ENCODE results near the gene PHLDA1. TPM values are rescaled to one million over a fixed set of nuclear protein-coding genes. Genes with fewer than 3 reads are reported as not detected.

Gene PHLDA1
- total RNA-seq, 1 experiment from 2014 or later = 34.9 TPM

GRCh38 chr12:75982169-75982564, 49.4 kb downstream of the PHLDA1 start:
- ChIA-PET POLR2A (no interaction called here), CTCF (no interaction called here)
- Mint-ChIP-seq H3K9me3 (no peaks in the 10 kb centered on the region), H3K27me3 (ENCODE audit: low read depth) (no peaks in the 10 kb centered on the region), H3K36me3 (no peaks in the 10 kb centered on the region), H3K4me1 (peaks cover 54% of the 10 kb centered on the region), H3K27ac (peak overlapping the region; percentile 34; the same call in 1 of the 2 replicates), H3K4me3 (no peak overlapping the region)
- DNase-seq (ENCODE audit: low spot score) = no peak
- no peak for TF ChIP-seq ZNF219 (CRISPR knock-in tag; IDR thresholded peaks at IDR 0.05; ENCODE audit: borderline replicate concordance)
- TF ChIP-seq, protein P1, sequence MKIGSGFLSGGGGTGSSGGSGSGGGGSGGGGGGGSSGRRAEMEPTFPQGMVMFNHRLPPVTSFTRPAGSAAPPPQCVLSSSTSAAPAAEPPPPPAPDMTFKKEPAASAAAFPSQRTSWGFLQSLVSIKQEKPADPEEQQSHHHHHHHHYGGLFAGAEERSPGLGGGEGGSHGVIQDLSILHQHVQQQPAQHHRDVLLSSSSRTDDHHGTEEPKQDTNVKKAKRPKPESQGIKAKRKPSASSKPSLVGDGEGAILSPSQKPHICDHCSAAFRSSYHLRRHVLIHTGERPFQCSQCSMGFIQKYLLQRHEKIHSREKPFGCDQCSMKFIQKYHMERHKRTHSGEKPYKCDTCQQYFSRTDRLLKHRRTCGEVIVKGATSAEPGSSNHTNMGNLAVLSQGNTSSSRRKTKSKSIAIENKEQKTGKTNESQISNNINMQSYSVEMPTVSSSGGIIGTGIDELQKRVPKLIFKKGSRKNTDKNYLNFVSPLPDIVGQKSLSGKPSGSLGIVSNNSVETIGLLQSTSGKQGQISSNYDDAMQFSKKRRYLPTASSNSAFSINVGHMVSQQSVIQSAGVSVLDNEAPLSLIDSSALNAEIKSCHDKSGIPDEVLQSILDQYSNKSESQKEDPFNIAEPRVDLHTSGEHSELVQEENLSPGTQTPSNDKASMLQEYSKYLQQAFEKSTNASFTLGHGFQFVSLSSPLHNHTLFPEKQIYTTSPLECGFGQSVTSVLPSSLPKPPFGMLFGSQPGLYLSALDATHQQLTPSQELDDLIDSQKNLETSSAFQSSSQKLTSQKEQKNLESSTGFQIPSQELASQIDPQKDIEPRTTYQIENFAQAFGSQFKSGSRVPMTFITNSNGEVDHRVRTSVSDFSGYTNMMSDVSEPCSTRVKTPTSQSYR (CRISPR knock-in tag; IDR thresholded peaks at IDR 0.05) = no peak
- ATAC-seq = no peak

DNA sequence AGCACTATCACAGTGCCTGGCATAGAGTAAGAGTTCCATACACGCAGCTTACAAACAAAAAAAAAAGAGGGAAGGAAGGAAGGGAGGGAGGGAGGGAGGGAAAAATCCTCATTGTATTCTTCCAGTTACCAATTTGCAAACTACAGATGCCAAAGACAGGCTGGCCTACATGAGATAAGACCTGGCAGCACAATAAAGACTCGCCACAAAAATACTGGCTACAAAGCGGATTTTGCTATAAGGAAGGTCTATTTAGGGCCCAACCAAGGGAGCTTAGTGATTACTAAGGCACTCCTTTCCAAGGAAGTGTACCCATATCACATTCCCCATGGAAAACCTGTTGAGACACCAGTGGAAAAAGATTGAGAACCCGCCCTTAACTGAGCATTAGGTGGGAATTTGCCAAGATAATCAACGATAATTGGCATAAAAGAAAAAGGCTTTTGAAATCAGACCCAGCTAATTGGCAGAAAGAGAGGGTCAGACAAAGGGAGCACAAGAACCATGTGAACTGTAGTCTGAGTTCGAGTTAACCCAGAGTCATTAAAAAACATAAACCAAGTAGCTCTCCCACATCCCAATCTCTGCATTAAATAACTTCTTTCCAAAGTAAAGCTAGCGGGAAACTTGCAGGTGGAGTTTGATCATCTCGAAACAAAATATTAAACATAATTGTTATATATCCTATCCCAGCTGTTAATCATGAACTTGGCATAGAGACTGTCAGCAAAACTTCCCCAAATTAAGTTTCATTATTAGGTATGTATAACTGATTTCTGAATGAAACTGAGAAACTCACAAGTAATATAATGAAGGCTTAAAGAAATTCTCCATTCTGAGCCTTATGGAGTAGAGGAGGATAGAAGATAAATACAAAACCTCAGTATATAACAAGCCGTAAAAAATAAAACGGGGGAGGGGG, 50.1 kb downstream of the PHLDA1 start:
- Mint-ChIP-seq H3K4me1 (peaks cover 53% of the 10 kb centered on the region), H3K4me3 (no peak overlapping the region), H3K9me3 (no peaks in the 10 kb centered on the region), H3K36me3 (no peaks in the 10 kb centered on the region), H3K27me3 (ENCODE audit: low read depth) (no peaks in the 10 kb centered on the region), H3K27ac (0 out of 2 replicates have a peak overlapping the region, but pooled peaks have one; percentile 10)
- ATAC-seq (no peak), DNase-seq (ENCODE audit: low spot score) (no peak)
- TF ChIP-seq IRF2 (CRISPR knock-in tag; IDR thresholded peaks at IDR 0.05; ENCODE audit: borderline replicate concordance, low read depth) (no peak), ZNF512 (CRISPR knock-in tag; IDR thresholded peaks at IDR 0.05; ENCODE audit: borderline replicate concordance) (no peak), NR1H2 (CRISPR knock-in tag; IDR thresholded peaks at IDR 0.05) (no peak), CREM (CRISPR knock-in tag; IDR thresholded peaks at IDR 0.05) (no peak), GRHL2 (CRISPR knock-in tag; IDR thresholded peaks at IDR 0.05; ENCODE audit: insufficient replicate concordance, severe bottlenecking) (no peak), NFYB (CRISPR knock-in tag; conservative IDR thresholded peaks at IDR 0.05; ENCODE audit: low read depth) (no peak), ZNF121 (CRISPR knock-in tag; IDR thresholded peaks at IDR 0.05) (no peak), ELF4 (CRISPR knock-in tag; IDR thresholded peaks at IDR 0.05; ENCODE audit: low read depth) (no peak), ETV6 (CRISPR knock-in tag; IDR thresholded peaks at IDR 0.05) (no peak), RELA (CRISPR knock-in tag; IDR thresholded peaks at IDR 0.05; ENCODE audit: borderline replicate concordance) (no peak)
- TF ChIP-seq, protein P2, sequence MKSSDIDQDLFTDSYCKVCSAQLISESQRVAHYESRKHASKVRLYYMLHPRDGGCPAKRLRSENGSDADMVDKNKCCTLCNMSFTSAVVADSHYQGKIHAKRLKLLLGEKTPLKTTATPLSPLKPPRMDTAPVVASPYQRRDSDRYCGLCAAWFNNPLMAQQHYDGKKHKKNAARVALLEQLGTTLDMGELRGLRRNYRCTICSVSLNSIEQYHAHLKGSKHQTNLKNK (CRISPR knock-in tag; IDR thresholded peaks at IDR 0.05) = no peak
- TF ChIP-seq, protein P3, sequence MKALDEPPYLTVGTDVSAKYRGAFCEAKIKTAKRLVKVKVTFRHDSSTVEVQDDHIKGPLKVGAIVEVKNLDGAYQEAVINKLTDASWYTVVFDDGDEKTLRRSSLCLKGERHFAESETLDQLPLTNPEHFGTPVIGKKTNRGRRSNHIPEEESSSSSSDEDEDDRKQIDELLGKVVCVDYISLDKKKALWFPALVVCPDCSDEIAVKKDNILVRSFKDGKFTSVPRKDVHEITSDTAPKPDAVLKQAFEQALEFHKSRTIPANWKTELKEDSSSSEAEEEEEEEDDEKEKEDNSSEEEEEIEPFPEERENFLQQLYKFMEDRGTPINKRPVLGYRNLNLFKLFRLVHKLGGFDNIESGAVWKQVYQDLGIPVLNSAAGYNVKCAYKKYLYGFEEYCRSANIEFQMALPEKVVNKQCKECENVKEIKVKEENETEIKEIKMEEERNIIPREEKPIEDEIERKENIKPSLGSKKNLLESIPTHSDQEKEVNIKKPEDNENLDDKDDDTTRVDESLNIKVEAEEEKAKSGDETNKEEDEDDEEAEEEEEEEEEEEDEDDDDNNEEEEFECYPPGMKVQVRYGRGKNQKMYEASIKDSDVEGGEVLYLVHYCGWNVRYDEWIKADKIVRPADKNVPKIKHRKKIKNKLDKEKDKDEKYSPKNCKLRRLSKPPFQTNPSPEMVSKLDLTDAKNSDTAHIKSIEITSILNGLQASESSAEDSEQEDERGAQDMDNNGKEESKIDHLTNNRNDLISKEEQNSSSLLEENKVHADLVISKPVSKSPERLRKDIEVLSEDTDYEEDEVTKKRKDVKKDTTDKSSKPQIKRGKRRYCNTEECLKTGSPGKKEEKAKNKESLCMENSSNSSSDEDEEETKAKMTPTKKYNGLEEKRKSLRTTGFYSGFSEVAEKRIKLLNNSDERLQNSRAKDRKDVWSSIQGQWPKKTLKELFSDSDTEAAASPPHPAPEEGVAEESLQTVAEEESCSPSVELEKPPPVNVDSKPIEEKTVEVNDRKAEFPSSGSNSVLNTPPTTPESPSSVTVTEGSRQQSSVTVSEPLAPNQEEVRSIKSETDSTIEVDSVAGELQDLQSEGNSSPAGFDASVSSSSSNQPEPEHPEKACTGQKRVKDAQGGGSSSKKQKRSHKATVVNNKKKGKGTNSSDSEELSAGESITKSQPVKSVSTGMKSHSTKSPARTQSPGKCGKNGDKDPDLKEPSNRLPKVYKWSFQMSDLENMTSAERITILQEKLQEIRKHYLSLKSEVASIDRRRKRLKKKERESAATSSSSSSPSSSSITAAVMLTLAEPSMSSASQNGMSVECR (CRISPR knock-in tag; IDR thresholded peaks at IDR 0.05; ENCODE audit: borderline replicate concordance) = no peak
- TF ChIP-seq, protein P4, sequence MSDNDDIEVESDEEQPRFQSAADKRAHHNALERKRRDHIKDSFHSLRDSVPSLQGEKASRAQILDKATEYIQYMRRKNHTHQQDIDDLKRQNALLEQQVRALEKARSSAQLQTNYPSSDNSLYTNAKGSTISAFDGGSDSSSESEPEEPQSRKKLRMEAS (CRISPR knock-in tag; IDR thresholded peaks at IDR 0.05) = no peak
- POLR2A ChIA-PET = no interaction called here
- CTCF ChIA-PET = no interaction called here

Data from WTC11 (cell line).